GM12872 (cell line): Measurements from ENCODE around the gene CPM.

Source experiments
- CTCF ChIP-seq: IDR thresholded peaks from 3 replicates; pipeline ENCODE4 v1.5.1; 2011; ENCODE audit warnings: low read depth, mild to moderate bottlenecking, low read length, moderate library complexity; ENCODE audit not compliant: insufficient read depth

The CPM gene

DNA sequence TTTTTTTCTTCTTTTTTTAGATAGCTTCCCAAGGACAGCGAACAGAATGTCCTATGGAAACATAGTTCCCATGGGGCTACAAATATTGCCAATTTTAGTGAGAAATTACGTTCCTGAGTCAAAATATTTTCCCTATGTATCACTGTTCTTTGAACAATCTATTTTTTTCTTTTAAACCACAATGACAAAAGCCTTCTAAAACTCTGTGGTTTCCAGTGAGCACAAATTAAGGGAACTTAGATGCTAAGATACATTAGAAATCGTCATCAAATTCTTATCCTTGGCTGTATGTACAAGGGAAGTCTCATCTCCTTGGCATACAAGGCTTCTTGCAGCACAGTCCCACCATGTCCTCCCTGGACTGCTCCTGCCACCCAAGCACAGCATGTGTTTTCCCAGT lies 17.9 kb downstream of the CPM start:
- no peak for TF ChIP-seq CTCF

GRCh38 chr12:68913682-68914081 lies 19.3 kb downstream of the CPM start:
- no peak for TF ChIP-seq CTCF

DNA sequence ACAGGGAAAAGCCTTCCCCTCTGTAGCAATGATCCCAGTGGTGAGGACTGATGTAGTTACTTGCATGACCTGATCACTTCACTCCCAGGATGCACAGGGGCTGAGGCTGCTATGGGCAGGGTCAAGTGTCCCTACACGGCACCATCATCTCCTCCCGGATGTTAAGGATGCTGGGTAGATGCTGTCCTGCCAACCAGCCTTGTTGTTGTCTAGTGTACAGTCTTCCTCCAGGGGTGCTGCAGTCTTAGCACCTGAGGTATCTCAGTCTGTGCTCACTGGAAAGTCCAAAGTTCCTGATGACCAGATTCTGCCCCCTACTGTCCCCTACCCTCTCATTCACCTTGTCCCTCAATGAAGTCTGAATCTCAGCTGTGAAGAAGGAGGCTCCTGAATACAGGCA lies 20.1 kb downstream of the CPM start:
- TF ChIP-seq CTCF, result peak; percentile 26; the same call in 1 of the 3 replicates

DNA sequence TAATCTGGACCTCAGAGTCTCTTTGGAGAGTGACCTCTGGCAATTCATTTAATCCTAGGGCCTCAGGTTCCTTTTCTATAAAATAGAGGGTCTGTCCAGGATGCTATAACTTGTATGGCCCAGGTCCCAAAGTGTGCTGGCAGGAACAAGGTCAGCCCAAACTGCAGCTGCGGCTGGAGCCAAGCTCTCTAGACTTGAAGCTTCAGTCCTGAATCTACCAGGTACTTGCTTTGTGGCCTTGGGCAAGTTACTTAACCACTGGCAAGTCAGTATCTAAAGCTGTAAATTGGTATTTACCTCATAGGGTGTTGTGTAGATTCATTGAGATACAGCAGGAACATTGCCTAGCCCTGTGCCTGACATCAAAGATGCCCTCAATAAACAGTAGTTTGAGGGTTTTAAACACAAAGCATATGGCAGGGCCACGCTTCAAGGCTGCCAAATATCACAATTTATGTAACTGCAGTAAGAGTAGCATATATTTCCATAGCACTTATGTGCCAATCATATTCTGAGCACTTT lies 21.7 kb downstream of the CPM start:
- TF ChIP-seq CTCF, result no peak

- no peak for TF ChIP-seq CTCF
Observed at GRCh38 chr12:68910128-68910527, 22.8 kb downstream of the CPM start.

DNA sequence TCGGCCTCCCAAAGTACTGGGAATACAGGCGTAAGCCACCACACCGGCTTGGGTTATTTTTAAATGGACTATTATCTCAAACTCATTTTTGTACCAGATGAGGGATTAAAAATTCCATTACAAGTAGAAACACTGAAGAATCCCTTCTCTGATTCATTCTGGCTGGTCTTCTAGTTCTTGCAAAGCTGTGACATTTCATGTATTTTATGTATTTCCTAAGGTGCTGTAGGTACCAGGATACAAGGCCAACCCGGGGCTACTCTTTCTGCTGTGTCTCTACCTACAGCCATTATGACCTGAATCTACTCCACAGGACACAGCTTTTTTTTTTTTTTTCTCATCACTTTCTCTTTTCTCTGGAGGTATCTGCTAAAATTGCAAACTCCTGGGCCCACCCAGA lies 24.9 kb downstream of the CPM start:
- TF ChIP-seq CTCF, result no peak

DNA sequence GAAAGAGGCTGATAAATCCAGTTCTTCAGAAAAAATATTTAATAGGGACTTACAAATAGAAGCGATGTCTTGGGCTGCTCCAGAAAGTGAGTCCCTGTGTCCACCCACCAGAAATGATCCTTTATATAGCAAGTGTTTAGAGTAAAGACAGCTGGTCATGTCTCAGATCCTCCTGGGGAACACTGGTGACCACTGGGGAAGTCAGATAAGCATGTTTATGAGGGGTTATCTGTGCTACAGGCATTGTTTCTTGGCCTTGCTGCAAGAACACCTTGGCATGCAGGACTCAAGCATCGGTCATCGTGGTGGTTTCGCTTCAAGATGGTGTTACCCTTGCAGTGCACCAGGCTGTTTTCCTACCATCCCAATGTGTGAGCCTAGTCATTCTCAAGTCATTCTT lies 27.2 kb downstream of the CPM start:
- TF ChIP-seq CTCF, result no peak
